NOMO-1 (cell line): Measurements from ENCODE around the gene TASP1.

ENCODE experiments used
- DNase-seq, 2 experiments: peaks; one replicate each; lab custom pipeline; 2025; ENCODE audit not compliant: unreplicated experiment in 2 of 2; lab: John Stamatoyannopoulos, UW

Gene TASP1

DNA sequence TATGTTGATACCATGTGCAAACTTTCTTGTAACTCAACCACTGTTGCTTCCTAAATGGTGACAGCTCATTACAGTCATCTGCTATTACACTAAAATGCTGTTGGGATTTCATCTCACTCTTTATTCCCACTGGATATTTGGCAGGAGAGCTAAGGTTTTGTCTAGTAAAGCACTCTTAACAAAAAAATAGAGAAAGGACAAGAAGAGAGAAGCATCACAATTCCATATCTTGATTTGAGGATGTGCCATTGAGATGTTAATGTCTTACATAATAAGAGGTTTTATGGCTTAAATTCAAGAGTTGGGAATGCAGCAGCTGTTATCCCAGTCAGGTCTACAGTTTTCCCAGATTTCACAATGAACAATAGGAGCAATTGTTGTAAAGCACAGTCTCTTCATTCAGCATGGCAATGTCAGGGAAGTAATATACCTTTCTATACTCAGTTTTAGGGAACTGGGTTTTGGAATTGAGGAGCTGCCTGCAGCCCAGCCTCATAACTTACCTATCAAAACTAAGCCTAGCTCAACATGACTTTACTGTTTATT lies 282.7 kb downstream of the TASP1 start:
- no peak for DNase-seq

DNA sequence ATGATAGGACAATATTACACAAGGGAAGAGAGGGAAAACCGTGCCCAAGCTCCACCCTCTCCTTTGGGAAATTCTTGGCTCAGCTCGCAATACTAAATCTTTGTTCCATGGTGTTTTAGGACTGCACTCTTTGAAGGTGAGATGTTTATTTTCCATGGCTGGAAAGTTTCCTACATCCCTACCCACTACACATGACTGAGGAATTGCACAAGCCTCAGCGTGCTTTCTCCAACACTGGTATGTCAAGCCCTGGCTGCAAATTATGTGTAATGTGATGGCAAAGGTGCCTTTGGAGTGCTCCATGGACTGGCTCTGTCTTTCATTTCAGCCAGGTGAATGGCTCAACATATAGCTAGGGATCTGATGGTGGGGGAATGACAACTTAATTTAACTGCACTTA lies 283.3 kb downstream of the TASP1 start:
- no peak for DNase-seq

DNA sequence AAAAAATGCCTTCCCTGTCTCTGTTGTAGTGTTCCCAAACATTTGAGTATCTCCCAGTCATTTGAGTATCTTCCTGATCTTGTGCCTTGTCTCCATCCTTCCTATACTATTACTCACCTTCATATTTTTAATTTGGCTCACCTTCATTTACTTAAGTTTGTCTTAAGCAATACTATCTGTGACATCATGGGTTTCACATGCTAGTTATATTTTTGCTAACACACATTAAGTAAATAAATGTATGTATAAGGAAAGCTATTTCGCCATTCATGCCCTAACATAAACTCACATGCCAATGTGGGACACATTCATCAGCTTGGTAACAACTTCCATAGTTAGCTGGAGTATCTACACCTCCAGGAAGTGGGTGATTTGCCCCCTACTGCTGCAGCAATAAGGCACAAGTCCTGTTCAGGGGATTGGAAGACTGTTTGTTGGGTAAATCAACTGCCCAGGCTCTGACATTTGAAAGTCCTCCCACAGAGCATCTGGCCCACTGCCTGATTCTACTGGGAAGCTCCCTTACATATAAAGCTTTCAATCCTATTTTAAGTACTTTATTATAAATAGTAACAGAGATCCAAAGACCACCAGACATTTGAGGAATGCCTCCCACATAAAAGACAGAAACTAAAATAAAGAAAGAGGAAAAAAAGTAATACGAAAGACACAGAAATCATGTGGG lies 285.3 kb downstream of the TASP1 start:
- DNase-seq, result no peak

DNA sequence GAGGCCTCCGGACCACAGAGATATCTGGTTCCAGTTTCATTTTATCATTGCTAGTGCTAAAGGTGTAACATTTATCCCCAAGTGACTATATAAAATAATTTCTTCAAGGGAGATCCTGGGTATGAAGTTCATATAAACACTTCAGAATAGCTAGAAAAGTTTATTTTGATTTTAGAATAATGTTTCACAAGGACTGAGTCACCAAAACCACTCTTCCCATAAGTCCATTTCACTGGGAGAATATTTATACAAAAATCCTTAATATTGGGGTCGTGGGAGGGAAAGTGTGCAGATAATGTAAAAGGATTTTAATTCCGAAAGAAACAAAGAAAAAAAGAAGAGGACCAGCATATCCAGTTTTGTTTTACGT lies 289.5 kb downstream of the TASP1 start:
- DNase-seq, result no peak

DNA sequence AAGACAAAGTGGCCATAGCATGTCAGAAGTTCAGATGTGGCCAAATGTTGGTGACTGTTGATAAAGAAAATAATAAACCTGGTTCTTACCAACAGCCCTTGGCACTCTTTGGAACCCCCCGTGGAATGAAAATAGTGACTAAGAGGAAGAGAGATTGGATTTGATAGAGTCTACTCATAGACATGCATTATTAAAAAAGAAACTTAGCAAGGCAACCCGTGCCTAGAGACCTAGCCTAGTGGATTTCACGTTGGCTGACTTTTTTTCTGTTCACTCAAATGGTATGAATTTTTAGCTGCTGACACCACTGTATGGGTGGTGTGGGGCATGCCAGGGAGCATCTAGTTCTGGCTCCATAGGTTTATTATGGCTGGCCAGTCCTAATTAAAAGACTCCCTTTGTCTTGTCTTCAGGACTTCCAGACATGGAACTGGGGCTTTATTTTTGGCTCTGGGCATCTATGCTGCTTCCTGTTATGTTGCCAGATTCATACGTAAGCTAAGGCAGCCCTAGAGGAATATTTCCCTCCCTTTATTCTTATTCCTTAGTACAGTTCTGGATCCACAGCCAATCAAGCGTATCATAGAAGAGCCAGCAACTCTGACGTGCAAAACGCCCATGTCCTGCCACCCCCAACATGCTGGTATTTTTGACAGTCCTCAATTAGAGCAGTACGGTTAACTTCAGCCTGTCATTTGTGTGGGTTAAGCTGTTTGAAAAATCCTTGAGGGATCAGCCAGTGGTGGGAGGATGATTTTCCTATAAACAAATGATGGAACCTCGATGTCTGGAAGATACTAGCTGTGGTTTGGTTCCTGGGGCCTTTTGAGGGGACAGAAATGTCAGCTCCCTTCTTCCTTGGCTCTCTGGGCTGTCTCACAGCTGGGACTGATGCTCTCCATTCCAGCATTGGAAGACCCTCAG lies 290.2 kb downstream of the TASP1 start:
- no peak for DNase-seq

DNA sequence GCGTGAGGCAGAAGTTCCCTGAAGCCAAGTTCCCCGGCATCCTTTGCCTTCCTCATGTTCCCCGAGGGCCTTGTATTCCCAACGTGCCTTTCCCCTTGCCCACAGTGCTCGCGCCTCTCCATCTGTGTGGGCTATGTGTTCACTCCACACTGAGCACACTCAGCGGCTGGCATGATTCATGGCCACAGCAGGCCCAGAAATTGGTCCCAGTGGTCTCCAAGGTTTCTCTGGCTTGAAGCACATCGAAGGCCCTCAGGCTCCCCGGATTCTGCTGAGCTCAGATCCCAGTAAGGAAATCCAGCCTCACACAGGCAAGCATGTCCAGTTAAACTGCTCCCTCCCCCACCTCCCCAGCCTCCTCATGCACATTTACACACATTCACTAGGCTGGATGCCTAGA lies 294.1 kb downstream of the TASP1 start:
- no peak for DNase-seq

DNA sequence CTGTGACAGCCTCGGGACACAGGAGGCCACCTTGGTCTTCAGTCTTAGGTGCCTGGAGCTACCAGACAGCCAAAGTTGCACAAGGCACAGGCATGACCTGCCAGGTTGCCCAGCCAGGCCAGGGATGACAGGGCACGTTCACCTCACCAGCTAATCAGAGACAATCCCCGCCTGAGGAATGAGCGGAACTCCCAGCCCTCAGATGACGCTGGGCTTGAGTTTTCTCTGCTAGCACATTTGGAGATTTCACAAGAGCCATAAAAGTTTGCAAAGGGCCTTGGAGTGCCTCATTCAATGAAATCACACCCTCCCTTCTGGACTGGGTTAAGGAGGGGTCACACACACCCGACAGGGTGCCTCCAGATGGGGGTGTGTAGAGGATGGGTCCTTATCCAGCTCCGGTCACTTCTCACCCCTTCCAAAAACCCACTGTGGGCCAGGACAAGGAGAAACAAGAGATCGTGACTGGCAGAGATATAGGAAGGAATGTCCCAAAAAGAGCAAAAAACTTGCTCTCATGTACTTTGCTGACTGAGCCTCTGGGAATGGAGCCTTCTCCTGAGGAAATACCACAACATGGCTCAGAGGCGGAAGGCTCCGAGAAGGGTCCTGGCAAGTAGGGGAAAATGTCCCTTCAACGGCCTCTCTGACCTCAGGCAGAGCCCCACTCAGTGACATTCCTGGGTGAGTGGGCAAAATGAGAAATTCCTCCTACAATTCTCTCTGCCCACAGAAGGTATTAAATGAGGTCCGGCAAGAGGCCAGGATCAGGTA lies 296.1 kb downstream of the TASP1 start:
- no peak for DNase-seq

DNA sequence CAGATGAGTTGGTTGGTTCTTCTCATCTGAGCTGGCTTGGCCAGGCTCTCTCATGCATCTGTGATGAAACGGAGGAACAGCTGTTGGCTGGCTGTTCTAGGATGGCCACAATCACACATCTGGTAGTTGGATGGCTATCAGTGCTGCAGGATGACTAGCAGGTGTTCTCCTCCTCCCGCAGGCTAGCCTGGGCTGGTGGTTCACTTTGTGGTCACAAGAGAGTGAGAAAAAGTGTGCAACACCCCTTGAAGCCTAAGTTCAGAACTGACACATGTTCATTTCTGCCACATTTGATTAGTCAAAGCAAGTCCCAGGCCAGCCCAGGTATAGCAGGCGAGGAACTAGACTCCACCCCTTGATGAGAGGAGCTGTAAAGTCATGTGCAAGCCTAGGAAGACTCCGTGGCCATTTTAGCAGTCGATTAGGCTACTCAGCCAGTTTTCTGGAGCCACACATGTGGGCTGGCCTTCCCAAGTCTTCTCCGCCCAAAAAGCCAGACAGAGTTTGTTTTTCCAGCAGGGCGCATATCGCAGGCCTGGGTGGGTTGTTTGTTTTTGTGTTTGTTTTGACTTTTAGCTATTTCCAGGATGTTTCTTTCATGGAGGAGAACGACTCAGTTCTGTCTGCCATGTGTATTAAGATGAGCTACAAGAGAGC lies 296.9 kb downstream of the TASP1 start:
- no peak for DNase-seq

DNA sequence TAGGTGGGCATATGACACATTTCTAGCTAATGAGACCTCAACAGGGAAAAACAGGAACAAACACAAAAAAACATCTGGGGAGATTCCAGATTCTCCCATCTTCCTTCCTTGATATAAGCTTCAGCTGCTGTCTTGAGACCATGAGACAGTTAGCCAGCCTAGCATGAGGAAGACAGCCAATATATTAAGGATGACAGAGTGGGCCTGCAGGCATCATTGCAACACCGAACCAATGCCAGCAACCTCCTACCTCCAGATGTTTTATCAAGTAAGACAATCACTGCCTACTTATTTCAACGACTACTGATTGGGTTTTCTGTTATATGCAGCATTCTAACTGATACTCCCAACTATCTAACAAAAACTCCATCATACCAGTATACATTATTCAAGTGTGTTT lies 298.6 kb downstream of the TASP1 start:
- no peak for DNase-seq
